Stimulated activated CD4-positive, alpha-beta T cell treated with anti-CD3 and anti-CD28 coated beads, TNF-alpha, amount 100 ng/mL, for 24 hours (primary cell): ENCODE measurements around the gene TBC1D22A.
"Not testable (repeated sequence)": the region's sequence is repeated elsewhere in the genome, so short reads cannot be mapped to it uniquely, and the experiment has no call there.

Experiments
- DNase-seq, 3 experiments: peaks; one replicate each; pipeline ENCODE4 v3.0.0-alpha.2; 2020; ENCODE audit warnings: low read depth in 3 of 3

TBC1D22A gene

DNA sequence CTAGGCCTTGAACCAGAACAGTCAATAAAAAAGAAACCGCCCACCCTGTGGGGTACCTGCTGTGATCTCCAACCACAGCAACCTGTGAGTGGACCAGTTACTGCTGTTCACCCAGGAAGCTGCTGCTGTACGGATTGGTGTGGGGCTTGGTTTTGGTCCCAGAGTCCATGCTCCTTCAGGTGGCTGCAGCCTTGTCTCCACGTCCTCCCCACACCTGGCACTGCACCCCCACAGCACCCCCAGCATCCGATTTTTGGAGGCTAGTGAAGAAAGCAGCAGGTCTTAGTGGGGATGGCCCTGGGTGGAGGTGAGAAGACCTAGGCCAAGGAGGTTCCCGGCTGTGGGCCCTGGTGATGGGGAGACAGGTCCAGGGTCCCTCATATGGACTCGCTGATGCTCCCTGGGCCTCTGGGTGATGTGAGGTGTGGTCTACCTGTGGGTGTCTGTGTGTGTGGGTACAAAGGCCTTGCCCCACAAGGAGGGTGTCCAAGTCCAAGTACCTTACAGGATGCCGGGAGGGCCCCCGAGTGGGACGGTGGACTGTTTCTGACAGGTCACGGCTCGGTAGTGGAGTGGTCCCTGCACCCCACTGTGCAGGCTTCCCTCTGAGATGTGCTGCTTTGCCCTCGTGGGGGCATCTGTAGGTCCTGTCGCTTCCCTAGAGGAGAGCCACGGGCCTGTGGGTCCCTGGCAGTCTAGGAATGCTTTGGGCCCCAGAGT lies 283.4 kb downstream of the TBC1D22A start:
- DNase-seq: no peak

DNA sequence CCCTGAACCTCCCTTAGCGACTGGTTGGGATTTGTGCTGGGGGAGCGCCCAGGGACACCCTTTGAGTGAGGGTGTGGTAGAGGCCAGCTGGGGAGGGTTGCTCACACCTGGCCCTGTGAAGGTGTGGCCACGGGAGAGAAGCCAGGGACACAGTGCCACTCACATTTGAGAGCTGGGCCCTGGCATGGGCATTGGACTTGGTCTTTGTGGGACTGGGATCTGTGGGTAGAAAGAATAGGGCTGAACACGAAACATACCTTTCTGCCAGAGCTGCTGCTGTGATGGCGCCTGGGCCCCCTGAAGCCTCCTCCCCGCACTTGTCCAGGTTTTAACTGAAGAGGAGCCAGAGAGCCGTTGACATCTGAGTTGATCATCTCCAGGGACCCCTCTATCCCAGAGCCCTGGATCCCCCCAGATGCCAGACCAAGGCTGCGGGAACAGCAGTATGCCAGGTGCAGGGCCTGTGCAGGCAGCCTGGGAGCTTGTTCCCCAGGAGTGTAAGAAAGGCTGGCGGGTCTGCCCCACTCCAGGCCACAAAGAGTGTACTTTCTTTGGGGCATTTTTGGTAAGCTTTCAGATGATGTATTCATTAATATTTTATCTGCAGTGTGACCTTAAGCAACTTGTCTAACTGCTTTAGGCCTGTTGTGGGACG lies 284.1 kb downstream of the TBC1D22A start:
- DNase-seq: no peak

DNA sequence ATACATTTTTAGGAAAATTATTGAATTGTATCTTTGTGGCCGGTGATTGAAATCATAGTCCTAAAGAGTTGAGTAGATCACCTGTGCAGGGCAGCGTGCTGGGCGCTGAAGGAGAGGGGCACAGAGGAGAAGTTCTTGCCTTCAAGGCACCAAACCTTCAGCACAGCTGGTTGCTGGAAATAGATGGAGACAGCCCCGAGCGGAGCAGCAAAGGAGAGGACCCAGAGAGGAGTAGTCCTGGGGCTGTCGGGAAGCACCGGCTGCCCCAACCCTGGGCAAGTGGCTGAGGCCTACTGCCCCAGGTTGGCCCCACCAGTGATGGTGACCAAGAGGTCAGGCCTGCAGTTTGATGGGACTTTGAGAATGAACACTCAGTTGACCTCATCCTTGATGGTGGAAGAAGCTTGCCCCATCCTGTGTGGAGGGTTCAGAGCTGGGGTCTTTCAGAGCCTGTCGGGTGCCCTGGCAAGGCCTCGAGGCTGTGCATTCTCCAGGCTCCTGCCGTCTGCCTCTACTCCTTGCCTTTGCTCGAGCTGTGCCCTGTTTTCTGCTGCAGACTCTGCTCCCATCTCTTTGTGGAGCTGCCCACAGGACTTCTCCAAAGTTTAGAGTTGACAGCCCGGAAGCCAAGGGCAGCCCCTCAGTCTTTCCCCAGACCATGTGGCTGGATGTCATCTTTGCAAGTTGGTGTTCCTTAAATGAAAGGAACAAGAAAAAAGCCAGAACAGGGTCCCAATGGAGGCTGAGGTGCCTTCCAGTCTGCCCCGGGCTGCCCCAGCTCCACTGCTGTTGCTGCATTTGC lies 285.1 kb downstream of the TBC1D22A start:
- DNase-seq: no peak

DNA sequence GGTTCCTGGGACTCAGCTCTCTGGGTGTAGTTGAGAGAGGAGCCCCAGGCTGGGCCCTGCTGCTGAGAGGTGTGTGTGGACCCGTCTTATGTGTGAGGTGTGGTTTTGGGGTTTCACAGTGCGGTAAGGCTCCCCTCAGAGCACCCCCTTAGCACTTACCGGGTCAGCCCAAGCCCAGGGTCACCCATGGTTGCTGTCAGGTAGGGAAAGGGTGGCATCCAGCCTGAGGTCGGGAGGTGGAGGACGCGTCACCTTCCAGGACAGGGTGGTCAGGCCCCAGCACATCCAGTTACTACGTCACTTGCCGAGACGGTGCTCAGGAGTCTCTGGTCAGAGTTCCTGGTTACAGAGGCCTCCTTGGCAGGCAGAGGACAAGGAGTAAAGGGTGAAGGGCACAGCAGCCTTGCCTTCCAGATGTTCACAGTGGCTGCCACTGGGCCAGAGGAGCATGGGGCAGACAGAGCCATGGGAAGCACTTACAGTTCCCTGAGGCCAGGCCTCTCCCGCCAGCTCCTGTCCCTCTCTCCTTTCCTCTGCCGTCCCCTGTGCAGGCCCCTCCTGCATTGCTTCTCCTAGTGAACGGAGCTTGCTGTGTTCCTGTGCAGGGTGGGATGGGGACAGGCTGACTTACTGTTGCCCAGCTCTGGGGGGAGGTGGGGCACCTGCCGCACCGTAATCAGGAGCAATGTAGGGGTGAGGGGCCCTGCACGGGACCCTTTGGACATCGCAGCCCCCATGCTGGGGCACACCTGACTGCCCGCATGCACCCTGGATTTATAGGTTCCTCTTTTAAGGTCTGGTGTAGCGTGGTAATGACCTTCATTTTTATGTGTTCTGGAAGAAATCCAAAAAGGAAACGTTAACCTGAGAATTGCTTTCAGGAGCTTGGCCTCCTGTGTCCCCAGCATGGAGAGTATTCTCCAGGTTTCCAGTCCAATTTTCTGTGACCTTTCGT lies 285.9 kb downstream of the TBC1D22A start:
- DNase-seq: no peak

DNA sequence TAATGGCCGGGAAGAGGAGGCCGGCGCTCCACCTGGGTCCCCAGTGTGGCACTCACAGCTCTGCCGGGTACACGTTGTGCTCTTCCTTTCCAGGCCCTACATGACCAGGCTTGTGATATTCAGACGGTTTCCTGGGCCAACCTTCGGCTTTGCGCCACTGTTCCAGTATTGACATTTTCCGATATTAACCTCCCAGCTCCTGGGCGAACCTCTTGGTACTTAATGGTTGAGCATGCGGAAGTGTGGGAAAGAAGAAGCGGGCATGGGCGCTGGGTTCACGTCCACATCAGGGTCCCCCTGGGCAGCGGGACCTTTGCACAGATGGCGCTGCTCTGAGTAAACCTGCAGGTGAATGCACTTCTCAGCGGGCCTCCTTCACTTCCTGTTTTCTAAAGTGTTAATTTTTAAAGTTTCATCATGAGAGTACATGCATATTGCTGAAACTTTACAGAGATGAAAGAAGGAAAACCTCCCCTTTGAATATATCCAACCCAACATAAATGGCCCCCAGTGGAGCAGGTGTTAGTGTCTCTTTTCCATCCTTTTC lies 286.7 kb downstream of the TBC1D22A start:
- DNase-seq: no peak

DNA sequence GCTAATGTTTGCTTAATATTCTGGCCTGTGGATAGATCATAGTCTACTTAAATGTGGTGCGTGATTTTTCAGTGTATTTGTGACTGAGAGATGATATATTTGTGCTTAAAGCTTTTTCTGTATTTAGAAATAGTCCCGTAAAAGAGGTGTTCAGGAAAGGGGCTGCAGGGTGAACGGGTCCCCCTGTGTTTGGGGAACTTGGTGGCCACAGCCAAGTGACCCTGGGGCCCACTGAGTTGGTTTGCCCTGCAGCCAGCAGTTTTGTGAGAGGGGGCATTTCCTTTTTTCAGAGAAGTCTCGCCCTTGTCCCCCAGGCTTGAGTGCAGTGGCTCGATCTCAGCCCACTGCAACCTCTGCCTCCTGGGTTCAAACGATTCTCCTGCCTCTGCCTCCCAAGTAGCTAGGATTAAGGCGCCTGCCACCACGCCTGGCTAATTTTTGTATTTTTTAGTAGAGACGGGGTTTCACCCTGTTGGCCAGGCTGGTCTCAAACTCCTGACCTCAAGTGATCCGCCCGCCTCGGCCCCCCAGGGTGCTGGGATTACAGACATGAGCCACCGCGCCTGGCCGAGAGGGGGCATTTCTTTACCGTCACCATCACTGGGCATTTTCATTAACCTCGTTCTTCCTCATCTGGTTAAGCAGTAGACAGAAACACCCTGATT lies 287.4 kb downstream of the TBC1D22A start:
- not testable (repeated sequence) for DNase-seq

DNA sequence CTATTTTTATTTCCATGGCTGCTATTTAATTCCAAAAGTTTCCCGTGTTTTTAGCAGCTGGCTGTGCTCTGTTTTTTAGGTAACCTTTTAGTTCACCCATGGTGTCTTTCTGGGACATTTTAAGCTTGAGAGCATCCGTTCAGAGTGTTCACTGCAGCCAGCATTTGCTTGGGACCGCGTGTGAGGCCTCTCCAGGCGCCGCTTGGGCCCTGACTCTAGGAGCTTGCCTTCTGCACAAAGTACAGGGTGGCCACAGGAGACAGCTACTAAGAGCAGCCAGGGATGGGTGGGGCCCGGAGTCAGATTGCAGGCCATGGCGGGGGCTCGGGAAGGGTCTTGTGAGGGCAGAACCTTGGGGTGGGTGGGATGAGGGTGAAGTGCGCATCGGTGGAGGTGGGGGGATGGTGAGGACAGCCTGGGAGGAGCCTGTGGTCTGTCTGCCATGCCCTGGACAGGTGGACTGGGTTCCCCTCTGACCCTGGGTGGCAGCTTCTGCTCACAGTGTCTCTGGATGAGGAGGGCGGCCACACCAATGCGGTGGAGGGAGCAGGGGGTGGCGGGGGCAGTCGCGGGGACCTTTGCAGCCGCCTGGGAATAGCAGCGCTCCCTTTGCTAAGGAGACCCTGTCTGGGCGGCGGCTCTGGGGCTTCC lies 288.1 kb downstream of the TBC1D22A start:
- no peak for DNase-seq

DNA sequence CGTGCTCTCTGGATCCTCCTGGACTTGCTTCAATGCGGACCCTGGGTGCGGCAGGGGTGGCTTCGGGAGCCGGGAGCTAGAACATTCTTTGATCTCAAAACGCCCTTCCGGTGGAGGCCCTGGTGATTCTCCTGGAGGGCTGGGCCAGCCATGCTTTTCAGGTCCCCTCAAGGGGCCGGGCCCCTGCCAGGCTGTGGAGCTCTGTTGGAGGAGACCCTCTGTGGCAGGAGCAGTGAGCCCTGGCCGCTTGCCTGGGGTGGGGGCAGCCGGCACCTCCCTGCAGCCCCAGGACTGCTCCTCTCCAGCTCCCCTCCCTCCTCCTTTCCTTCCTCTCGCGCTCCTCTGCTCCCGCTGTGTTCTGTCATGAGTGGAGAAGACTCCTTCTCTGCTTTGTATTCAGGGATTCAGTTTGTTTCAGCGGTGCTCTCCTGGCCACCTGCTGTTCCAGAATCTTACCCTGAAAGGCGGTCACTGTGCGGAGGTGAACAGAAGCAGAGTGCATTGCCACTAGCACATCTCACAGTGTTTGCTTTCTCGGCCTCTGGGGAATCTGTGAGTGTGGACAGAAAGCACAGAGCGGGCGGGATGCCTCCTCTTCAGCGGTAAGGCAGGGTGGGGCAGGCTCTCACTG lies 289.1 kb downstream of the TBC1D22A start:
- DNase-seq: no peak

DNA sequence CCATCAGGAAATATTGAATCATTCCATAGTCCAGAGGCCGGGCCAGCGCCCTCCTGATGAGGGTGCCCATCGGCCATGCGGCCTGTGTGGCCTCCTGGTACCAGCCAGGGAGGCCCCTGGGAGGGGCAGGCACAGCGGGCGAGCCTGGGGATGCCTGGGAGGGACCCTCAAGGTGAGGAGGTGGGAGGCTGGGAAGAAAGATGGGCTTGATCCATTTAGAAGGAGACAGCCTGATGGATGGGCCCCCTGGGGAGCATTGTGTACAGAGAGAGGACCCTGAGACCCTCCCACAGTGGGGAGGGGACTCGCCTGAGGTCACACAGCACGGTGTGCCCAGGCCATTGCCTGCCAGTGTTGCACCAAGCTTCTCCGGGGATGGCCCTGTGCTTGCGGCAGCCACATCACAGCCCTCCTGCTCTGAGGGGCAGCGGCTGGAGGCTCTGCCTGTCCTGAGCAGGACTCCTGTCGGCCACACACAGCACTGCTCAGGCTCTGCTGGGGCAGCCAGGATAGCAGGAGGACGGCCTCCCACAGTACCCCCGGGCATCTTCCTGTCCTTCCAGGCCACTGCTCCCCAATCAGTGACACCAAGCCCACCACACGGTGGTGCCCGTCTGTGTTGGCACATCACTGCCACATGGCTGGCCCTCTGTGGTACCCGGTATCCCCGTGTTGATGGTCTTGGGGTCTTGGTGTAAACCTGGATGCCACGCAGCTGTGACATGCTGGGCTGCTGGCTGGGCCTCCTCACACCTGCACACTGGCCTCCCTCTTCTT lies 290.0 kb downstream of the TBC1D22A start:
- DNase-seq: no peak

DNA sequence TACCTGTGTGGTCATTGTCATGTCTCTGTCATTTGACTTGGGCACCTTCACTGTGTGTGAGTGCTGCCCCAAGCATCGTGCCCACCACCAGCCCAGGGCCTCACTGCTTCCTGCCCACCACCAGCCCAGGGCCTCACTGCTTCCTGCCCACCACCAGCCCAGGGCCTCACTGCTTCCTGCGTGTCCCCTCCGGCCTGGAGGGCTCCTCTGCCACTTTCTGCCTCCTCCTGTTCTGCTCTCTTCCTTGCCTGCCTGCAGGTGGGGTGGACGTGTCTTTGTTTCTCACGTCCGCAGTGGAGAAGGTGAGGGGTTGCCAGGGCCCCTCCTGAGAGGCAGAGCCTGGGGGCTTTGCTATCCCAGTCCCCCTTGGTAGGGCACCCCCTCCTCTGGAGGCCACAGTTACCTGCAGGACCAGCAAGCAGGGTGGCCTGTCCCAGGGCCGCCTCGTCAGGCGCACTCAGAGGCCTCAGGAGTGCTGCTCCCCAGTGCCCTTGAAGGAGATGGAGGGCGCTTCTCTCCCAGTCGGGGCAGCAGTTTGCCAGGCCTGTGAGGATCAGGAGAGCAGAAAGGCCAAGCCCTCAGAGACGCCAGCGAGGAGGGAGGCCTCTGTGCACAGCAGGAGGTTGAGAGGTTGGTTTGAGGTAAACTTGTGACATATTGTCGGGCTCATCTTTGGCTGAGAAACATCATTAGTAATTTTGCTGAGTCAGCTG lies 290.7 kb downstream of the TBC1D22A start:
- no peak for DNase-seq

DNA sequence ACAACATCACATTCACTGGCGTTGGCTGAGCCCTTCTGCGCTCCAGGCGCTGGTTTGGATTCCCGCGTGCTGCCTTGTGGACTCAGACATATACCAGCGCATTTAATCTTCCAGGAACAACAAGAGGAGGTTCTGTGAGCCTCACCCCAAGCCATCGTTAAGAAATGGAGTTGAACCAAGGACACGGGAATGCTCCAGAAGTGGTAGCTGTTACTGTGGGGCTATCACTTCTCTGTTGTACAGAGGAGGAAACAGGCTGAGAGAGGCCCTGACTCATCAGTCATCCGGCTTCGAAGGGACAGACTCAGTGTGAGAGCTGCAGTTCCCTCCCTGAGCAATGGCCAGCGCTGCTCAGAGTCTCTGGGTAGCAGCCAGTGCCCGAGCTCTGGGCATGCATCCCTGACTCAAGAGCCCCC lies 291.3 kb downstream of the TBC1D22A start:
- DNase-seq: no peak

DNA sequence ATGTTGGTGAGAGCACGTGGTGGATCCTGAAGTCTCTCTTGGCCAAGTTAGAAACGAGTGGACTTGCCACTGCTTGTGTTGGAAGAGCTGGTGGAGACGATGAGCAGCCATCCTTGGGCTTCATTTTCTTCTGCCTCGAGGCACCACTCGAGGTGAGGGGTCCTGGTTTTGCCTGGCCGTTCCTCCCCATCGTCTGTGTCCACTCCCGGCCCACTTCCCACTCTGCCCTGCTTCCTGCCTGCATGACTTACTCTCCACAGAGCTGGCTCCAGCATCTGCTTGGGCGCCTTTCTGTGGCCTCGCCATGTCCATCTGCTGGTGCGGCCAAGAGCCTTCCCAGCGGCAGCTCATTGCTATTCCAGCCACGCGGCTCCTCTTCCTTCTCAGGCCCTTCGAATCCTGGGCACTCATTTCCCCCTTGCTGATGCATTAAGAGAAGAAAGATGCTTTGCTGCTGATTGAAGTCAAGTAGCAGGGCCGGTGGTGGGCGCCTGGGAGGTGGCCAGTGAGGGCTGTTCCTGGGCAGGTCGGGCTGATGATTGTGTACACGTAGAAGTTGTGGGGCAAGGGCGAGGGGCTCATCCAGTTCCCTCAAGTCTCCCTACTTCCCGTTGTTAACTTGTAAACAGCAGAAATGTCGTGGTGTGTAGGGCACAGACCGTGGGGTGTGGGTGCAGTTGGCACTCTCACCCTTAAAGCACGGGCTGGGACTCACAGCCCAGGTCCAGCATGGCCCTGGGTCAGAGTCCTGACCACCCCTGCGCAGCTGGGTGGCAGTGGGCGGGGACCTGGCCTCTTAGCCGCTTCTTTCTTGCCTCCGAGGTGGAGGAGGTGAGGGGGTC lies 292.0 kb downstream of the TBC1D22A start:
- DNase-seq: no peak

DNA sequence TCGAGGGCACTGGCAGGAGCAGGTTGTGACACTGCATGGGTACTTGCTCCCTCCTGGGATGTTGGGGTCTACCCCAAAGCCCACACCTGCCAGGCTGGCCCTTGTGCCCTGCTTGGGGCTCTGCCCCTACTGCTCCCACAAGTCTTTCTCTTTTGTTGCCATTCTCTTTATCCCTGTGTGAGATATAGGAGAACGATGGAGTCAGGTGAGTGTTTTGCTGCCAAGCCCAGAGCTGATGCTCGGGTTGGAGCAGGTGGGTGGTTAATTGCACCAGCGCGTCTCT lies 292.6 kb downstream of the TBC1D22A start:
- DNase-seq: no peak

DNA sequence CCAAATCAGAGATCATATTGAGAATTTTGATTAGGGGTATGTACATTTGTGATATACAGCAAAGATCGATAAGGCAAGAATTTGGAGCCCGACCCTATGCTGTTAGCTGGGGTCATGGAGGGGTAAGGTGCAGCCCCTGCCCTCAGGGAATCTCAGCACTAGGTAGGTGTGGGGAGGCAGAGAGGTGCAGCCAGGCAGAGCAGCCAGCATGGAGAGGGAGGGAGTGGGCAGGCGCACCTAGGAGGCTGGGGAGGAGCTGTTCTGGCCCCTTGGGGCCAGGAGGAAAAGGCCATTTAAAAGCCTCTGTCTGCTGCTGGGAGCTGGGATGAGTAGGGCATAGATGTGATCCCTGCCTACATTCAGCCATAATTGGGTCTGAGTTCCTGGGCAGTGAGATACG lies 293.0 kb downstream of the TBC1D22A start:
- DNase-seq: no peak

DNA sequence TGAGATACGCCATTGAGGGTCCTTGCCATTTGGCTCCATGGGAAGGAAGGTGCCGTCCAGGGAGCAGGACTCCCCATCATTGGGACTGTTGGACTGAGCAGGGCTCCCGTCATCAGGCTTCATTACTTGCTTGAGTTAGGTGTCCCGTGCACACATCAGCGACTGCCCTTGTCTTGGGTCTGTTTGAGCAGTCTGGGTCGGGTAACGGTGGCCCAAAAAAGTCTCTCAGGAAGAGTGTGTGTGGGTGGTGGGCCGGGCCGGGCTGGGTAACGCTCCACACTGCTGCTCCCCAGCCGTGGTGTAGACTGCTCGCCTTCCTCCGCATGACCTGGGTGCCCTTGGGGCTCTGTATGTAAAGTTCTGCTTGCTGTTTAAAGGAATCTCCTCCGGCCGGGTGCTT lies 293.5 kb downstream of the TBC1D22A start:
- no peak for DNase-seq

DNA sequence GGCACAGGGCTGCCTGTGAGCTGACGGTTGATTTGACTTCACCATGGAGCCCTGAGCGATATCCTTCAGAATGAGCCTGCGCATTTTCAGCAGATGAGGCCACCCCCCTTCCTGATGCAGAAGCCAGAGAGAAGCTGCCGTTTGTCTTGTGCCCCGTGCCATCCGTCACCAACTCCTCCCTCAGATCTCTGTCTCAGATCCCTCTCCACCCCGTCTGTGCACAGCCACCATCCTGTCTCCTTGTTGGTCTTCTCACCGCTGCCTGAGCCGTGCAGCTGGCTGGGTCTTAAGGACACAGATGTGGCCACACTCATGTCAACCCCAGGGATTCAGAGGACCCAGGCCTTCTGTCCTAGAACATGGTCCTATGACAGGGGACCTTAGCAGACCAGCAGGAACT lies 293.9 kb downstream of the TBC1D22A start:
- DNase-seq: no peak

DNA sequence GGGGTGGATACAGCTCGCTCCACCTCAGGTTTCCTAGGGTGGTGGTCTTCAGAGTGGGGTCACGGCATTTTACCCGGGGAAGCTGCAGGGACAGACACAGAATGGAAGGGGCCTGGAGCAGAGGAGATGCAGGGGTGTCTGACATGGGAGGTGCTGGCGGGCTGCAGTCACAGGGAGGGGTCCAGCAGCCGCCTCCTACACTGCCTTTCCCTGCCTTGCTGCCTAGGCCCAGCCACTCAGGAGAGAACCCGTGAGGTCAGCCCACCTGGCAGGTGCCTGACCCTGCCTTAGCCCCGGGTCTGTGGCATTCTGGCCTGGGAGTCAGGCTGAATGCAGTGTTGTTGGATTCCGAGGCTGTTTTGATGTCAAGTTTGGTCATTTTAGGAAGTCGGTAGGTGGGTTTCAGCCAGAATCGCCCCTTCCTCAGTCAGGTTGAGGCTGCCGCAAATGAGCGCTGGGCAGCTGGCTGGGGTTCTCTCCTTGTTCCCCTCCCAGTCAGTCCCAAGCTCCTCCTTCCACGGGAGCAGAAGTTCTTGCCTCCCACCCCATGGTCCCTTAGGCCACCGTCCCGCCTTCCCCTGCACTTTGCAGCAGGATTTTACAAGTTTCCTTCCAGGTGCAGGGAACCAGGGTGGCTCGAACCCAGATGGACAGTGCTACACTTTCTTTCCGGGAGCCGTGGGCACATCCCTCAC lies 294.5 kb downstream of the TBC1D22A start:
- DNase-seq: no peak
